NCI-H2107 (cell line): ENCODE results near the gene GLB1L.

Source experiments
- DNase-seq: peaks from one replicate; lab custom pipeline; 2025; lab: John Stamatoyannopoulos, UW

GLB1L gene

DNA sequence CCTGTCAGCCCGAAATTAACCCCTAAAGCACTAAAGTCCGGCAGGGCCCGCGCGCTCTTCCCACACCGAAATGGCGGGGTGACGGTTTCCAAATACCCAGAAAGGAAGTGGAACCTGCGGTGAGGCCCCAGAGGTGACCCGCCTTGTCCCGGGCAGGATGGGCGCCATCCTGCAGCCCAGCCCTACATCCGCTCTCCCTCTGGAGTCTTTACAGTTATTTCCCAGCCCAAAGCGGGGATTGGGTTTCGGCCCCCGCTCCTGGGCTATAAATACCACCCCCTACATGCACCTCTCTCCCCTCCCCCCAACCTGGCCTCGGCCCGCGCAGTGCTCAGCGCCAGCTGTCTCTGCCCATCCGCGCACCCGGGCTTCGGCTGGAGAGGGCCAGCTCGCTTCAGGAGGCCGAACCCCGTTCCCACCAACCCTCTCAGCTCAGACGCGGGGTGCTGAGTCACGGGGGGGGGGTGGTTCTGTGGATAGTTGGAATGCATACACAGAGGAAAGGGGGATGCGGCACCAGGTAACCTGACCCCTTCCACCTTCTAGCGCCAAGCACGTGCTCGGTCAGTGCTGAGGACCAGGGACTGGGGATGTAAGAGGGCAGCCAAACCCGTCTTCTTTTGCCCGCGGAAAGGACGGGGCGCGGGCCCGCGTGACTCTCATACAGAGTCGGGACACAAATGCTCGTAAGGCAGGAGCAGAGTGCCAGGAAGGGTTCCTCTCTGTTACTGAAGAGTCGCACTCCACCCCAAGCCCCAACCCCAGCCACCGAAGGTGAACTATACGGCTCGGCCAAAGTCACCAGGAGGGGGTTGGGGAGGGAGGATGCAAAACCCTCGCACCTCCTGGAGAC lies 7.9 kb upstream of the GLB1L start, which contains the start of gene TUBA4B:
TUBA4B (plus strand) TSS at position 344 of the 853 bp plus-strand sequence; CDS start at position 509, 165 bp downstream.
- DNase-seq, result no peak

GRCh38 chr2:219252570-219252899 lies 7.3 kb upstream of the GLB1L start:
- DNase-seq, result no peak

DNA sequence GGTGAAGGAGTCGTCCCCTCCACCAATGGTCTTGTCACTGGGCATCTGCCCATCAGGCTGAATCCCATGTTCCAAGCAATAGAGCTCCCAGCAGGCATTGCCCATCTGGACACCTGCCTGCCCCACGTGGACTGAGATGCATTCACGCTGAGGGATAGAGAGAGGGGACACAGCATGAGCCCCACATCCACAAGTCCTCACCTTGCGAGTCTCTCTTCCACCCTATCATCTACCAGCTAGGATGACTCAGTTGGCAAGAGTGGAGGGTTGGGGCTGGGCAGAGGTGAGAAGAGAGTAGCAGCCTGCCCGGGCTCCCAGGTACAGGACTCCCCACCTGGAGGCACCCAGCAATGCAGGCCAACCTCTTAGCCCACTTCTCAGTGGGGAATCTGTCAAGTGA lies 6.8 kb upstream of the GLB1L start:
- DNase-seq, result peak; percentile 6

DNA sequence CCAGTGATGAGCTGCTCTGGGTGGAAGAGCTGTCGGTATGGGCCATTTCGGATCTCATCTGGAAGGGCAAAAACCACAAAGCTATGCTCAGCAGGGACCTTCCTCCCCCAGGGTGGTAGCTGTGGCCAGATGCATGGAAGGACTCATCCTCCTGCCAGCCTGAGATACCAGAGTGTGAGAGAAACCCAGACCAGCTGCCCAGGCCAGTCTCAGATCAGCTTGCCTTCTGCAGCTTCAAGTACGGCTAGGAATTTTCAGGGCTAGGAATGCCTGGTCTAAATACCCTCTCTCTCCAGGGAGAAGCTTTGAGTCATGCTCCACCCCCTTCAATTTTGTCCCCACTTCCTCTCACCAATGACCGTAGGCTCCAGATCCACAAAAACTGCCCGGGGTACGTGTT lies 6.4 kb upstream of the GLB1L start:
- DNase-seq, result no peak

DNA sequence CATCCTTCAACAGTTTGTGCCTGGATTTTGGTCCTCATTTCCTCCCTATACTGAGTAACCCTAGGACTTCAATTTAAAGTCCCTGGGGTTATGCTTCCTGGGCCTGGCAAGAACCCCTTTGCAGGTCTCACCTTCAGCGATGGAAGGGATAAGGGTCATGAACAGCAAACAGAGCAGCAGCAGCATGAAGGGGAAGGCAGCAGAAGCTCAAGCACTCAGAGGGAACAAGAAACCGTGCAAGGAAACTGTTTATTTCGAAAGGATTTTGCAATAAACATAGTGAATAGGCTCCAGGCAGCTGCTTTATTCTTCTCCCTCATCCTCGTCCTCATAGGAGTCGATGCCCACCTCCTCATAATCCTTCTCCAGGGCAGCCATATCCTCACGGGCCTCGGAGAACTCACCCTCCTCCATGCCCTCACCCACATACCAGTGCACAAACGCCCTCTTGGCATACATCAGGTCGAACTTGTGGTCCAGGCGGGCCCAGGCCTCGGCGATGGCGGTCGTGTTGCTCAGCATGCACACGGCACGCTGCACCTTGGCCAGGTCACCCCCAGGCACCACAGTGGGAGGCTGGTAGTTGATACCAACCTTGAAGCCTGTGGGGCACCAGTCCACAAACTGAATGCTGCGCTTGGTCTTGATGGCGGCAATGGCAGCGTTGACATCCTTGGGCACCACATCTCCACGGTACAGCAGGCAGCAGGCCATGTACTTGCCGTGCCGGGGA lies 5.0 kb upstream of the GLB1L start:
- DNase-seq, result no peak

GRCh38 chr2:219249203-219249980 lies 4.1 kb upstream of the GLB1L start:
- peak; percentile 40 for DNase-seq

- DNase-seq, result no peak
Observed at GRCh38 chr2:219248845-219249202, 3.6 kb upstream of the GLB1L start.

DNA sequence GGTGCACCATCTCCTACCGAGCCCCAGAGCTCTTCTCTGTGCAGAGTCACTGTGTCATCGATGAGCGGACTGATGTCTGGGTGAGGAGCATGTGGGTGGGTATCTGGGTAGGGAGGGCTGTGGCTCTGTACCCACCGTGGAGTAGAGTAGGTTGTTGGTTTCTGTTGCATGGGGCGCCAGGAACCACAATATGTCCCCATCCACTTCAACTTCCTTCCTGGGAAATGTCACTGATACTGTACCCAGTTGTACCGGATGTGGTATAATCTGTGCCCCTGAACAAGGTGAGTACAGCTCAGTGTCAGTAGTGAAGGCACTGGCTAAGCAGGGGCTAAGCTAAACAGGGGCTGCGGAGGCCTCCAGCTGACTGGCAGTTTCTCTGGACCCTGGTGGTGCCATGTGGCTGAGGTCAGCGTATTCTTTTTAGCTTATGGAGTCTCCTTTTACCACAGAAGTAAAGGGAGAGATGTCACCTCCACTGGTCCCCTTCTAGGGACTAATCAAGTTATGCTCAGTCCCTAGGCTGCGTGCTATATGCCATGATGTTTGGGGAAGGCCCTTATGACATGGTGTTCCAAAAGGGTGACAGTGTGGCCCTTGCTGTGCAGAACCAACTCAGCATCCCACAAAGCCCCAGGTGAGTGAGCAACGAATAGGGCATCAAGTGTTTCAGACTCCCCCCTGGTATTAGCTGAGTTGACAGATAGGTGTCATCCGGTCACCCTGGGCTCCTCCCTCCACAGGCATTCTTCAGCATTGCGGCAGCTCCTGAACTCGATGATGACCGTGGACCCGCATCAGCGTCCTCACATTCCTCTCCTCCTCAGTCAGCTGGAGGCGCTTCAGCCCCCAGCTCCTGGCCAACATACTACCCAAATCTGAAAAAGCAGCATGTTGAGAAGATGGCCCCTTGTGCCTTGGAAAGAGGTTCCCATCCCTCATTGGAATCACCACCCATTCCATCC lies 2.7 kb upstream of the GLB1L start:
- DNase-seq, result no peak

- DNase-seq, result no peak
Observed at GRCh38 chr2:219246559-219246958, 1.3 kb upstream of the GLB1L start.

- no peak for DNase-seq
Observed at GRCh38 chr2:219245899-219246230, 621 bp upstream of the GLB1L start.

DNA sequence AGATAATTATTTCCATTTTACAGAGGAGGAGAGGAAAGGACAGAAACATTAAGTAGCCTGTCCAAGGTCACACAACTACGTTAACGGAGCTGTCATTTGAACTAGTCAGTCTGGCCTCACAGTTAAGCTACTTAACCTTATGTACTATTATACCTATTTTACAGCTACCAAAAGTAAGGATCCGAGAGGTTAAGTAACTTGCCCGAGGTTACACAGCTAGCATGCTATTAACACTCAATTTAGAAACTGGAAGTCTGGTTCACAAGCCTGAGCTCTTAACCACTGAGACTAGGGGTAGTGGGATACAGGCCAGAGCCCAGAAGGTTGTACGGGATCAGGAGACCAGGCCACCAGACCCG lies 476 bp downstream of the GLB1L start:
- DNase-seq, result no peak

DNA sequence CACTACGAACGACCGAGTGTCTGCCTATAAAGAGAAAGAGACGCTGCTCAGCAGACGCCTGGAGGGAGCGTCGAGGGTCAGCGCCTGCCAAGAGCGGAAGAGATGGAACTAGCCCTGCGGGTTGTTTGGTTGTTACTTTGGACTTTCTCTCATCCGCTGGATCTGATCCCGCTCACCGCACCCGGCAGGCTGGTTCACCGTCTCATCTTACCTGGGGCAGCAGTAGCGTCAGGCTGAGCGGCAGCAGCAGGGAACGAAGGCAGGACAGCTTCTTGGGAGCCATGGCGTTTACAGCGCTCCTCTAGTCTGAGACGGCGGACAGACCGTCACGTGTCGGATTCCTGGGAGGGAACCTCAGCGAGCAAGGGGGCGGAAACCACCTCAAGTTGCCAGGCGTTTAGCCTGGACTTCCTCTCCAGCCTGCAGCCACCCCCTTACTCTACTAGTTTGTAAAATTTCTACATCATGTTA lies 1.9 kb downstream of the GLB1L start:
- no peak for DNase-seq

DNA sequence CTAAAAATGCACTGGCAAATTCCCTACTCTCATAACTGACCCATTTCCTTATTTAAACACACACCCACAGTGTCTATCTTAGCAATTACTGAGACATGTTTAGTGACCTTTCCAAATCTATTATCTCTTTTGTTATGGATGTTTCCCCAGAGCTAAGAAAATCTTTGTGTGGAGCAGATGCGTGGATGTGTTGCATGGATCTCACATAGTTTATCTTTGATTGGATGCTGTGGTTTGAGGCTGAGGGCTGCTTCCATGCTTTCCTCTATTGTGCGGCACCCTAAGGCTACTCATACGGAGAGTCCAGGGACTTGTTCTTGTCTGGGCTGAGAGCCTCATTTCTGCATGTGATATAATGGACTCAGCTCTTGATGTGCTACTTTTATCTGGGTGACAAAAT lies 10.9 kb downstream of the GLB1L start:
- no peak for DNase-seq

DNA sequence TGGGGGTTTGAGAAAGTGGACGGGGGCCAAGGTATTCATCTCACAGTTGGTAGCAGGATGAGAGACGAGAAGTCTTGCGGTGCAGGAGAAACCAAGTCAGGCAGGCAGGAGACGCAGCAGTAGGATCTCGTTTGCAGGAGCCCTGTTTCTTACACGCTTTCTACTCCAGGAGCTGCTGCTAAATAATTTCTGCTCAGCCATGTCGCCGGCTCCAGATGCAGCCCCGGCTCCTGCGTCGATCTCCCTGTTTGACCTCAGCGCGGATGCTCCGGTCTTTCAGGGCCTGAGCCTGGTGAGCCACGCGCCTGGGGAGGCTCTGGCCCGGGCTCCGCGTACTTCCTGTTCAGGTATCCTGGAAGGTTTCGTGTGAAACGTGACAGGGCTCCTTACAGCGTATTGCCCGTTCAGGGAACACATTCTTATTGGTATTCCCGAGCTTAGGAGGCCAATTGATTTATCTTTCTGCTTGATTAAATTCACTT lies 15.1 kb downstream of the GLB1L start:
- DNase-seq, result no peak

DNA sequence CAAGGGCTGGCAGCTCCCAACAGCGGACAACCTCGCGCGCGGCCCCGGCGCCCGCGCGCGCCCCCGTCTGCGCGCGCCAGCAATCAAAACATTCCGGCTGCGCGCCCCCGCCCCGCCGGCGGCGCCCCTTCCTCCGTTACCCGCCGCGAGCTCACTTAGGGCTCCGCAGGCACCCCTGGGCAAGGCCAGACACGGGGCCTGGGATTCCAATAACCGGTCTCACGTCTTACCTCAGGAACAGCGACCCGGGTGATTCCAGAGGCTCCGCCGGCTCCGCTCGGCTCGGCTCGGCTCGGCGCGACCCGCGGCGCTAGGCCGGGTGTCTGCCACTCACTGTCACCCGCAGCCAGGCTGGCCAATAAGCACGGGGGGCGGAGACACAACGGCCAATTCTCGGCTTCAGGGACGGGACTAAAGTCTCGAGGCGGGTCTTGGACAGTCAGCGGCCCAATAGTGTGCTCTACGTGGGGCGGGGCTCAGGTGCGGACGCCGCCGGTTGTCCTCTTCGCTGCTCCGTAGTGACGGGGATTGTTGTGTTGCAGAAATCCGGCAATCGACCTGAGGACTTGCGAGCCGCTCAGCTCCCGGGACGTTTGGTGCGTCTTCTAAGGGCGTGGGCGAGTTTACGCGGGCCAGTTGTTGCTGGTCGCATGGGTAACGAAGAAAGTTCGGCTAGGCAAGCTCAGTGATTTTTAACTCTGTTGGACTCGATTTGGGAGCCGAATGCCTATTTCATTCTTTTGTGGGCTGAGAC lies 15.8 kb downstream of the GLB1L start, which contains the start of the genes ANKZF1 and ATG9A:
ANKZF1 (plus strand) TSS at position 502 of the 754 bp plus-strand sequence. CDS start 452 bp downstream, outside the sequence.
ATG9A (minus strand) TSS at position 332 of the 754 bp plus-strand sequence. CDS start 1,612 bp downstream, outside the sequence.
- peak; percentile 95 for DNase-seq

DNA sequence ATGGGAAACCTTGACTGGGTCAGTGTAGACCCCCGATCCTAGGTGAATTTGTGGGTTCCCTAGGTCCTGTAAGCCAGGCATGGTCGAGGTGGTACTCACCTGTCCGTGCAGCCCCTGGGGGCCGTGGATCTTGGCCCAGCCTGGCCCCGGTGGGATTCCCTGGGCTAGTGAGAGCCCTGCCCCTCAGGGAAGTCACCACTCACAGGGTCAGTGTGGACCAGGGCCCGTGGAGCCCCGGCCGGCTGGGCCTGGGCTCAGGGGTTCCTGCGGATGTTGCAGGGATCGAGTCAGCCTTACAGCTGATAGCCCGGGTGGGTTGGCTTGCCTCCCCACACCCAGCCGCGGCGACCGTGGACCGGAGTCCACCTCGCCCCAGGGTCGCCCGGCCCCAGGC lies 16.3 kb downstream of the GLB1L start:
- no peak for DNase-seq

GRCh38 chr2:219228041-219228910 lies 17.0 kb downstream of the GLB1L start:
- no peak for DNase-seq

DNA sequence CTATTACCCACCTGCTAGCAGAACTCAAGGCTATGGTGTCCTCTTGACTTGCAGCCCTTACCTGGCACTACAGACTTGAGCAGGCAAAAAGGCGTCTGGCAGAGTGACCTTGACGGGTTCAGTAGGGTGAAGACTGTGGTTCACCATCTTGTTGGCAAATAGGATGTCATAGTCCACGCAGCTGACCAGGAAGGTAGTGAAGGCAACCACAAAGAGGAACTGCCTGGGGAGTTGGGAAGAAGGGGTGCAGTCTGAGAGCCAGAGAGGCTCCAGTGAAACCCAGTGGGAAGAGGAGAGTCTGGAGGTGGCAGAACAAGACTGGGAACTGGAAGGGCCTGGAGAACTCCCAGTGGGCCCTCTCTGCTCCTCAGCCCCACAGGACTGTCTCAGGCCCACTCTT lies 19.9 kb downstream of the GLB1L start:
- no peak for DNase-seq

DNA sequence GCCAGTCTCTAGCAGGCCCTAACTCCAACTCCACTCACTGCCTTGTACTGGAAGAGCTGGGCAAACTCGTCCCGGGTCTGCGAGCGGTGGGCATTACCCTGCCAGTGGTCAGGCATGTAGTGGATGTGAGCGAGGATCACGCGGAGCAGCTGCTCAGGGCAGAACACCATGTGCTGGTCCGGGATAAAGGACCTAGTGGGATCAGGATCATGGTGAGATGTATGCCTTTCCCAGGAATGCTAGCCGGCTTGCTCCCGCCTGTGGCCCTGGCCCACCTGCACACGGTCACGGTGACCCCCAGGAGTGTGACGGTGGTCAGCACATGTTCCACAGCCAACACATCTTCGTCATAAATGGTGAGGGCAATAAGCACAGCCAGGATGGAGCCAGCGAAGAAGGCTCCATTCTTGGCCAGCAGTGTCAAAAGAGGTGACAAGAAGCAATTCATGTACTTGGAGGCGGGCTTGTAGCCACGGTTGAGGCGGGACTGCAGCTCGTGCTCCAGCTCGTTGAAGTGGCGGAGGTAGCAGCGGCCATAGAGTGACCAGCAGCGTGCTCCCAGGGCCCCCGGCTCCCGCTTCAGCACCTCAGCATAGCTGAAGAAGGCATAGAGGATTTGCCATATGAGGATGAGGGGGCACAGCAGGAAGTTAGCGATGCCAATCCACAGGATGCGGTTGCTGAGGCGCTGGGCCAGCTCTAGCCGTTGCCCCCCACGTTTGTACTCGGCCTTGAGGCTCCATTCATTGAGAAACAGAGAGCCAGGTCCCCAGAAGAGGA lies 21.2 kb downstream of the GLB1L start:
- DNase-seq, result no peak
